ENCODE results near the gene PLEKHM3.
A peak's percentile ranks its signal among the peaks of the same experiment; 100 is the strongest.

PLEKHM3 gene

GRCh38 chr2:207885010-207885409 lies 140.3 kb downstream of the PLEKHM3 start:
- TF ChIP-seq, protein P1, sequence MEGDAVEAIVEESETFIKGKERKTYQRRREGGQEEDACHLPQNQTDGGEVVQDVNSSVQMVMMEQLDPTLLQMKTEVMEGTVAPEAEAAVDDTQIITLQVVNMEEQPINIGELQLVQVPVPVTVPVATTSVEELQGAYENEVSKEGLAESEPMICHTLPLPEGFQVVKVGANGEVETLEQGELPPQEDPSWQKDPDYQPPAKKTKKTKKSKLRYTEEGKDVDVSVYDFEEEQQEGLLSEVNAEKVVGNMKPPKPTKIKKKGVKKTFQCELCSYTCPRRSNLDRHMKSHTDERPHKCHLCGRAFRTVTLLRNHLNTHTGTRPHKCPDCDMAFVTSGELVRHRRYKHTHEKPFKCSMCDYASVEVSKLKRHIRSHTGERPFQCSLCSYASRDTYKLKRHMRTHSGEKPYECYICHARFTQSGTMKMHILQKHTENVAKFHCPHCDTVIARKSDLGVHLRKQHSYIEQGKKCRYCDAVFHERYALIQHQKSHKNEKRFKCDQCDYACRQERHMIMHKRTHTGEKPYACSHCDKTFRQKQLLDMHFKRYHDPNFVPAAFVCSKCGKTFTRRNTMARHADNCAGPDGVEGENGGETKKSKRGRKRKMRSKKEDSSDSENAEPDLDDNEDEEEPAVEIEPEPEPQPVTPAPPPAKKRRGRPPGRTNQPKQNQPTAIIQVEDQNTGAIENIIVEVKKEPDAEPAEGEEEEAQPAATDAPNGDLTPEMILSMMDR (IDR thresholded peaks at IDR 0.05; ENCODE audit: low read depth, low read length, missing control alignments): no peak
- Histone ChIP-seq H3K36me3 (replicated peaks) (no peaks in the 10 kb centered on the region), H3K4me3 (ENCODE audit: low read depth, low read length) (no peak overlapping the region), H3K27me3 (replicated peaks) (no peaks in the 10 kb centered on the region), H3K27ac (no peak overlapping the region)
- no peak for DNase-seq
- in situ Hi-C loops (cut with HindIII; ENCODE audit: low pct_ligation_motif_present, low sequenced_read_pairs): no loop called here

GRCh38 chr2:207884127-207884526 lies 141.2 kb downstream of the PLEKHM3 start:
- H3K27ac ChIP-seq: no peak overlapping the region
- no peak overlapping the region for H3K4me3 ChIP-seq (ENCODE audit: low read depth, low read length)
- no peaks in the 10 kb centered on the region for H3K27me3 ChIP-seq (replicated peaks)
- TF ChIP-seq, protein P1 (IDR thresholded peaks at IDR 0.05; ENCODE audit: low read depth, low read length, missing control alignments): no peak
- H3K36me3 ChIP-seq (replicated peaks): no peaks in the 10 kb centered on the region
- in situ Hi-C loops (cut with HindIII; ENCODE audit: low pct_ligation_motif_present, low sequenced_read_pairs): no loop called here
- no peak for DNase-seq

DNA sequence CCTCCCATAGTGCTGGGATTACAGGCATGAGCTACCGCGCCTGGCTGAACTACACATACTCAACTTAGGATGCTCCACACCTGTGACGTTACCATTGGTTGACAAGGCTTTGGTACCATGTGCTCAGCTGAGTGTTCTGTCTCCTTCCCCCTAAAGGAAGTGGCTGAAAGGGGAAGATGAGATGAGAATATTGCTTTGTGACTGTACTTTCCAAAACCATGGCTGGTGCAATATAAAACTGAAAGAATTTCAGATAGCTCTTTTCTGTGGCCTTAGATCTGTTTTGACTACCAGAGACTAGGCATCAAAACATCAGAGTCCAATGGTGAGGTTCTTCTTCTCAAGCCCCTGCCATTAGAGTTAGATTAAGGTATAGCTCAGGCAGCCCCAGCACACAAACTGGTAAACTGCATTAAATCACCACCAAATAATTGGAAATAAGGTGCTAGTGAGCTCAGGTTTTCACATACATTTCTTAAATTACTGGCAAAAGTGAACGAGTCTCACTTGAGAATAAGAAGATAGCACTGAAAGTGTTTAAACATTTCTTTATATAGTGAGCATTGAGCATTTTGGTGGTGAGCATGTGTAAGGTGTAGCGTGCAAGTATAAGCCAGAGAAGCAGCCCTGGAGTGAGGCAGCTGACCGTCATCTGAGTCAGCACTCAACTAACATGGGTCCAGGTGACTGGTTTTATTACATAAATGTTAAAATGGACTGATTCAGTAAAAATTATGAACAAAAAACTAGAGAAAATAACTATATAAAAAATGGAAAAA lies 142.1 kb downstream of the PLEKHM3 start:
- Histone ChIP-seq H3K27ac (no peak overlapping the region), H3K27me3 (replicated peaks) (no peaks in the 10 kb centered on the region), H3K4me3 (ENCODE audit: low read depth, low read length) (no peak overlapping the region), H3K36me3 (replicated peaks) (no peaks in the 10 kb centered on the region)
- no peak for DNase-seq
- in situ Hi-C loops (cut with HindIII; ENCODE audit: low pct_ligation_motif_present, low sequenced_read_pairs): no loop called here
- TF ChIP-seq, protein P1 (IDR thresholded peaks at IDR 0.05; ENCODE audit: low read depth, low read length, missing control alignments): no peak

DNA sequence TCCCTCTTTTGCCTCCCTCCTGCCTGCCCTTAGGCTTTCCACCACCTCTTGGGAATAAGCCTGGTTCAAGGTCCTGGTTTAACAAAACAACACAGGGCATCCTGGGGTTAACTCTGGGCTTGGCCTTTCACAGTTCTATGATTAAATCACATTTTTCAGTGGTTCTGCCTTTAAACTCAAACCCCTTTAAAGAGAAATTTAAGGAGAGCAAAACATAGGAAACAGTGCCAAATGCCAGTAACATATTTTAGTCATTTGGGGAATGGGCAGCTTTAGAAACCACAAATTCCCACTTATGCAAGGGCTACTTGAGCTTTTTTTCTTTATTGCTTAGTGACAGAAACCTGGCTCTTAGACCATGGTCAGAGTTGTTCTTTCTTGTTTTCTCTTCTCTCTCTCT lies 143.4 kb downstream of the PLEKHM3 start:
- H3K27ac ChIP-seq: no peak overlapping the region
- no peak overlapping the region for H3K4me3 ChIP-seq (ENCODE audit: low read depth, low read length)
- H3K27me3 ChIP-seq (replicated peaks): no peaks in the 10 kb centered on the region
- no peaks in the 10 kb centered on the region for H3K36me3 ChIP-seq (replicated peaks)
- in situ Hi-C loops (cut with HindIII; ENCODE audit: low pct_ligation_motif_present, low sequenced_read_pairs): no loop called here
- TF ChIP-seq, protein P1 (IDR thresholded peaks at IDR 0.05; ENCODE audit: low read depth, low read length, missing control alignments): no peak
- DNase-seq: no peak

GRCh38 chr2:207879536-207879935 lies 145.8 kb downstream of the PLEKHM3 start:
- Histone ChIP-seq H3K4me3 (ENCODE audit: low read depth, low read length) (no peak overlapping the region), H3K27me3 (replicated peaks) (no peaks in the 10 kb centered on the region), H3K27ac (no peak overlapping the region), H3K36me3 (replicated peaks) (no peaks in the 10 kb centered on the region)
- in situ Hi-C loops (cut with HindIII; ENCODE audit: low pct_ligation_motif_present, low sequenced_read_pairs): no loop called here
- DNase-seq: peak; percentile 29
- TF ChIP-seq, protein P1 (IDR thresholded peaks at IDR 0.05; ENCODE audit: low read depth, low read length, missing control alignments): no peak

Data from brain microvascular endothelial cell (primary cell).